ENCODE results near the gene RFX7.

DNA sequence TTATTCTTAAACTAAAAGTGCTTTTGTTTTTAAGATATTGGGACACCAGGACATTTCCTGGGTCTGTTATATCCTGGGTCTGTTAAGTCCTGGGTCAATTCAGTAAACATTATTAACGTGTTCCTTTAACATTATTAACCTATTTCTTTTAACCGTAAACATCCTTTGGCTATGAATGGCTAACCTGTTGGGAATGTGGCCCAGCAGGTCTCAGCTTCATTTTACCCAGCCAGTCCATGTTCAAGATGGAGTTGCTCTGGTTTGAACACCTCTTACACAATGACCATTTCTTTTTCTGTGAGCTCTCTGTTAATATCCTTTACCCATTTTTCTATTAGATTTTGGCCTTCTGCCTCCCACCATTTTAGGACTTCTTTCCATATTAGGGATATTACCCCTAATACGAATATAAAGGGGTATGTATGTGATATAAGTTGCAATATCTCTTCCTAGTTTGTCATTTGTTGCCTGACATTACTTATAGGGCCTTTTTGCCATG, 161.4 kb downstream of the RFX7 start:
- TF ChIP-seq, protein P1, sequence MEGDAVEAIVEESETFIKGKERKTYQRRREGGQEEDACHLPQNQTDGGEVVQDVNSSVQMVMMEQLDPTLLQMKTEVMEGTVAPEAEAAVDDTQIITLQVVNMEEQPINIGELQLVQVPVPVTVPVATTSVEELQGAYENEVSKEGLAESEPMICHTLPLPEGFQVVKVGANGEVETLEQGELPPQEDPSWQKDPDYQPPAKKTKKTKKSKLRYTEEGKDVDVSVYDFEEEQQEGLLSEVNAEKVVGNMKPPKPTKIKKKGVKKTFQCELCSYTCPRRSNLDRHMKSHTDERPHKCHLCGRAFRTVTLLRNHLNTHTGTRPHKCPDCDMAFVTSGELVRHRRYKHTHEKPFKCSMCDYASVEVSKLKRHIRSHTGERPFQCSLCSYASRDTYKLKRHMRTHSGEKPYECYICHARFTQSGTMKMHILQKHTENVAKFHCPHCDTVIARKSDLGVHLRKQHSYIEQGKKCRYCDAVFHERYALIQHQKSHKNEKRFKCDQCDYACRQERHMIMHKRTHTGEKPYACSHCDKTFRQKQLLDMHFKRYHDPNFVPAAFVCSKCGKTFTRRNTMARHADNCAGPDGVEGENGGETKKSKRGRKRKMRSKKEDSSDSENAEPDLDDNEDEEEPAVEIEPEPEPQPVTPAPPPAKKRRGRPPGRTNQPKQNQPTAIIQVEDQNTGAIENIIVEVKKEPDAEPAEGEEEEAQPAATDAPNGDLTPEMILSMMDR (IDR thresholded peaks at IDR 0.05; ENCODE audit: insufficient read depth, low read length, poor library complexity, severe bottlenecking), result no peak
- TF ChIP-seq EZH2phosphoT487 (conservative IDR thresholded peaks at IDR 0.05; ENCODE audit: low read length), result no peak

Measured in SU-DHL-6 (cell line).